HG02588 (cell line): Measurements from ENCODE around the gene NTRK3.
A peak's percentile ranks its signal among the peaks of the same experiment; 100 is the strongest.

Source experiments
- ATAC-seq: cut with Tn5 transposase; IDR thresholded peaks from one replicate; pipeline ENCODE4 v1.9.1; 2021; ENCODE audit warnings: mild to moderate bottlenecking, moderate library complexity; ENCODE audit not compliant: unreplicated experiment

NTRK3 gene

GRCh38 chr15:88256279-88257230 lies at the start of gene NTRK3:
TSS of gene NTRK3 (minus strand) at chr15:88256739. CDS start at chr15:88256153, 586 bp downstream.
- no peak for ATAC-seq

- ATAC-seq = no peak
Measured at GRCh38 chr15:88303395-88303794, 46.9 kb upstream of the NTRK3 start.

- ATAC-seq = no peak
Measured at GRCh38 chr15:88302373-88302772, 45.8 kb upstream of the NTRK3 start.

GRCh38 chr15:88301311-88301710 lies 44.8 kb upstream of the NTRK3 start:
- ATAC-seq = no peak

- ATAC-seq = no peak
Measured at GRCh38 chr15:88300861-88301260, 44.3 kb upstream of the NTRK3 start.

- ATAC-seq = no peak
Measured at GRCh38 chr15:88300089-88300488, 43.5 kb upstream of the NTRK3 start.

- no peak for ATAC-seq
Measured at GRCh38 chr15:88299497-88299896, 43.0 kb upstream of the NTRK3 start.

- ATAC-seq = no peak
Measured at GRCh38 chr15:88288661-88289060, 32.1 kb upstream of the NTRK3 start.

GRCh38 chr15:88288206-88288605 lies 31.7 kb upstream of the NTRK3 start:
- ATAC-seq = no peak

- no peak for ATAC-seq
Measured at GRCh38 chr15:88284318-88284998, 27.9 kb upstream of the NTRK3 start.

- ATAC-seq = no peak
Measured at GRCh38 chr15:88282614-88283013, 26.1 kb upstream of the NTRK3 start.

GRCh38 chr15:88276821-88277410 lies 20.4 kb upstream of the NTRK3 start:
- no peak for ATAC-seq

GRCh38 chr15:88275804-88276203 lies 19.3 kb upstream of the NTRK3 start:
- ATAC-seq = no peak

- ATAC-seq = peak; percentile 77
Measured at GRCh38 chr15:88274553-88275460, 18.3 kb upstream of the NTRK3 start.

- no peak for ATAC-seq
Measured at GRCh38 chr15:88272421-88272820, 15.9 kb upstream of the NTRK3 start.

- ATAC-seq = no peak
Measured at GRCh38 chr15:88269356-88270062, 13.0 kb upstream of the NTRK3 start.

- no peak for ATAC-seq
Measured at GRCh38 chr15:88267720-88268119, 11.2 kb upstream of the NTRK3 start.

GRCh38 chr15:88266170-88266569 lies 9.6 kb upstream of the NTRK3 start:
- no peak for ATAC-seq

- no peak for ATAC-seq
Measured at GRCh38 chr15:88264622-88265021, 8.1 kb upstream of the NTRK3 start.

GRCh38 chr15:88262064-88262463 lies 5.5 kb upstream of the NTRK3 start:
- no peak for ATAC-seq
